Renal cortex interstitium (tissue), 15 donors: ENCODE measurements around the gene CEP152. TPM values are rescaled to one million over a fixed set of nuclear protein-coding genes. Genes with fewer than 3 reads are reported as not detected.
"Not testable (repeated sequence)": the region's sequence is repeated elsewhere in the genome, so short reads cannot be mapped to it uniquely, and the experiment has no call there.

Experiments used
- DNase-seq, 11 donors: peaks; one replicate each; pipeline ENCODE4 v3.0.0-alpha.2; 2013; ENCODE audit warnings: low read depth in 9 of 11, low spot score in 4 of 11; ENCODE audit errors: extremely low read depth in 1 of 11
- long read RNA-seq, 16 experiments: transcript quantifications; one replicate each; lab custom pipeline, GENCODE V29; 2026
- polyA plus RNA-seq, 3 donors: library from polyadenylated mRNA; unstranded; fragments of 120-200 nt; gene quantifications; one replicate each; pipeline ENCODE4 v1.2.1, GENCODE V29; 2013; ENCODE audit not compliant: insufficient read length in 3 of 3

Gene CEP152, protein sequence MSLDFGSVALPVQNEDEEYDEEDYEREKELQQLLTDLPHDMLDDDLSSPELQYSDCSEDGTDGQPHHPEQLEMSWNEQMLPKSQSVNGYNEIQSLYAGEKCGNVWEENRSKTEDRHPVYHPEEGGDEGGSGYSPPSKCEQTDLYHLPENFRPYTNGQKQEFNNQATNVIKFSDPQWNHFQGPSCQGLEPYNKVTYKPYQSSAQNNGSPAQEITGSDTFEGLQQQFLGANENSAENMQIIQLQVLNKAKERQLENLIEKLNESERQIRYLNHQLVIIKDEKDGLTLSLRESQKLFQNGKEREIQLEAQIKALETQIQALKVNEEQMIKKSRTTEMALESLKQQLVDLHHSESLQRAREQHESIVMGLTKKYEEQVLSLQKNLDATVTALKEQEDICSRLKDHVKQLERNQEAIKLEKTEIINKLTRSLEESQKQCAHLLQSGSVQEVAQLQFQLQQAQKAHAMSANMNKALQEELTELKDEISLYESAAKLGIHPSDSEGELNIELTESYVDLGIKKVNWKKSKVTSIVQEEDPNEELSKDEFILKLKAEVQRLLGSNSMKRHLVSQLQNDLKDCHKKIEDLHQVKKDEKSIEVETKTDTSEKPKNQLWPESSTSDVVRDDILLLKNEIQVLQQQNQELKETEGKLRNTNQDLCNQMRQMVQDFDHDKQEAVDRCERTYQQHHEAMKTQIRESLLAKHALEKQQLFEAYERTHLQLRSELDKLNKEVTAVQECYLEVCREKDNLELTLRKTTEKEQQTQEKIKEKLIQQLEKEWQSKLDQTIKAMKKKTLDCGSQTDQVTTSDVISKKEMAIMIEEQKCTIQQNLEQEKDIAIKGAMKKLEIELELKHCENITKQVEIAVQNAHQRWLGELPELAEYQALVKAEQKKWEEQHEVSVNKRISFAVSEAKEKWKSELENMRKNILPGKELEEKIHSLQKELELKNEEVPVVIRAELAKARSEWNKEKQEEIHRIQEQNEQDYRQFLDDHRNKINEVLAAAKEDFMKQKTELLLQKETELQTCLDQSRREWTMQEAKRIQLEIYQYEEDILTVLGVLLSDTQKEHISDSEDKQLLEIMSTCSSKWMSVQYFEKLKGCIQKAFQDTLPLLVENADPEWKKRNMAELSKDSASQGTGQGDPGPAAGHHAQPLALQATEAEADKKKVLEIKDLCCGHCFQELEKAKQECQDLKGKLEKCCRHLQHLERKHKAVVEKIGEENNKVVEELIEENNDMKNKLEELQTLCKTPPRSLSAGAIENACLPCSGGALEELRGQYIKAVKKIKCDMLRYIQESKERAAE (N-terminal part only)
- polyA plus RNA-seq, result 1 to 10 TPM; 7.7 to 9.4 (median 9.4) TPM
- long read RNA-seq, donor 1, partial matches to known transcripts, result 0 of 1 reads
- long read RNA-seq, donor 1, other reads (novel, unspliced or antisense), result 0 of 1 reads
- long read RNA-seq, donor 2, result 0 reads
- long read RNA-seq, donor 3, result 0 reads
- long read RNA-seq, donor 4, result 0 reads
- long read RNA-seq, donor 5, result 0 reads
- long read RNA-seq, donor 6, result 0 reads
- long read RNA-seq, donor 7, partial matches to known transcripts, result 0 of 1 reads
- long read RNA-seq, donor 7, other reads (novel, unspliced or antisense), result 0 of 1 reads
- long read RNA-seq, donor 8, result 0 reads
- long read RNA-seq, donor 9, result 0 reads
- long read RNA-seq, donor 10, result 0 reads
- long read RNA-seq, donor 11, result 0 reads
- long read RNA-seq, donor 12, result 0 reads
- long read RNA-seq, donor 13, result 0 reads
- long read RNA-seq, donor 14, partial matches to known transcripts, result 0 of 1 reads
- long read RNA-seq, donor 14, other reads (novel, unspliced or antisense), result 0 of 1 reads
- long read RNA-seq, donor 15, partial matches to known transcripts, result 0 of 1 reads
- long read RNA-seq, donor 15, other reads (novel, unspliced or antisense), result 0 of 1 reads
- long read RNA-seq, donor 16, partial matches to known transcripts, result 0 of 2 reads
- long read RNA-seq, donor 16, other reads (novel, unspliced or antisense), result 0 of 2 reads

DNA sequence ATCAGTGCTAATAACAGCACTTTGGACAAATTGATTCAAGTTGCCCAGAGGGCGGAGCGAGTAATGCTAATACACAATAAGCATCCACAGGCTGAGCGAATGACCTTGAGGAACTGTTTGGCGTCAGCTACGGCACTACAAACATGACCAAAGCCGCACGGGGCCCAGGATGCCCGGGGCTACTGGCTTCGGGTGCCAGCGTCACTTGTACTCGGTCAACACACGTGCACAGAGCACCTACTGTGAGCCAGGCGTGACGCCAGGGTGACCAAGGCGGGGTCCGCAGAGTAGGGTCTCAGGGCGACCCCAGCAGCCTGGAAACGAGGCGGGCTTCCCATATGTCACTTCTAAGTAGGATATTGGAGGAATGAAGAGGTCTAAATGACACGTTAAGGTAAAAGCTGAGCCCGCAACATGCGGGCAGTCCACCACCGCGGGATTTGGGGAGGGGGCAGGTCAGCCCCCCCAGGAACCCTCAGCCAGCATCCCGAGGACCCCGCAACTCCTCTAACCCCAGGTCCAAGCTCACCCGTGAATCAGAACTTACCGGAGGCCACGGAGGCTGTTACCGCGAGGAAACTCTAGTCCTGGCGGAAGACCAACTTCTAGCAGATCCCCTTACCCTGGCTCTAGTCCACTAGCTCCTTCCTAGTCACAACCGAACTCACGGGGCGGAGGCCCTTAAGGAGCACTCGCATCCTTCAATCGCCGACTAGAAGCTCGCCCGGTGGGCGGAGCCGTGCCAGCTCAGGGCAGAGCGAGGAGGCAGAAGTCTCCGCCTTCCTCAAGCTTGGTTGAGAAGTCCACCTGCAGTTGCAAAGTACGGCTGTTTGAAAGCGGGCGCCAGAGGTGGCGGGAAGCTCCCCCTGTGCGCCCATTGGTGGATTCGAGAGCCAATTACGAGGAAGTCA is at the start of gene CEP152:
Gene CEP152, minus strand, starts transcription at position 656 of the 911 bp plus-strand sequence. CDS start 5,420 bp downstream, outside the sequence.
- peak; percentile 93 to 99 (median 98) for DNase-seq

DNA sequence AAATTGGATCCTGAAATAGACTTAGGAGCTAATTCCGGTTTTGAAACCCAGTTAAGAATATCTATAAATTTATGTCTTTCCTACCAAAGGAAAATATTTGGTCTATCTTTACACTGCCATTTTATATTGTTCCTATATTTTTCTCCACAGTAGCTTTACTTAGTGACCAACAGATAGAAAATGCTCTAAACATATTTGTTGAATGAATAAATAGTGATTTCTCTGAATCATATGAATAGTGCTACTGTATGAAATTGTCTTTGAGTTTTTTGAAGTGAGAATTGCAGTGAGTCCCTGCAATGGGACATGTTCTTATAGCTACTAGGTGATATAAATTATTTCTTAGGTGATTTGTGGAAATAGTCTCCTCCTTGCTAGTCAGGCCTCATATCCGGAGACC is 48.6 kb upstream of the CEP152 start:
- DNase-seq, result no peak

DNA sequence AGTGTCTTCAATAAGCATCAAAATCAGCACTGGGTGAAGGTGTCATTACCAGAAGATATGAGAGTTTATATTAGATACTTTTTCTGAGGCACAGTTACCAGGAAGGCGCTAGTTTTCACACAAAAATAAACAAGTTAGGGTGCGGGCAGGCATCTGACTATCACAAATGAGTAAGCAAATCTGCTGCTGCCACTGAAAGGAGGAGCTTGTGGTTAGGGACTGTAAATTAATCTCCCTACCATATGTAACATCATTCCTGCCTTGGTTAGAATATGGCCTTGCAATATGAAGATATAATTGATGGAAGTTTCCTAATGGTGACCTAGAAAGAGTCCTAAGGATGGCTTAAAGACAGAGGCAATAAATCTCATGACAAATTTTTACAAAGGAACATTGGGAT is 47.5 kb upstream of the CEP152 start:
- DNase-seq, result no peak

DNA sequence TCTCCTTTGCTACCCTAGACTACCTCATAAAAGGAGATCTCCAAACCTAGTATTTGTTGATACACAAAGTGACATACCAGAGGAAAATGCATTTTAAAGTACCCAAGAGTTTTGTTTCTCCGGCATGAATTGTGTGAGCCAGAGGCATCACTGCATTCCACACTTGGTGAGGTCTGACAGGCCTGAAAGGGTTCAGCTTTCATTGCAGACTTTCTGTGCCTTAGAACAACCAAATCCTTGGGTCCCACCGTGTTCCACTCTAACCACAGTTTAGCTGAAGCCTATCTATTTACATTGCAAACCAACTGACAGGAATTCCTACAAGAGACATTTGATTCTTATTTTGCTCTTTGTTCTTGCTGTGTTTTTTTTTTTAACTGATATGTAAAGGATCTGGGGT is 46.1 kb upstream of the CEP152 start:
- no peak for DNase-seq

DNA sequence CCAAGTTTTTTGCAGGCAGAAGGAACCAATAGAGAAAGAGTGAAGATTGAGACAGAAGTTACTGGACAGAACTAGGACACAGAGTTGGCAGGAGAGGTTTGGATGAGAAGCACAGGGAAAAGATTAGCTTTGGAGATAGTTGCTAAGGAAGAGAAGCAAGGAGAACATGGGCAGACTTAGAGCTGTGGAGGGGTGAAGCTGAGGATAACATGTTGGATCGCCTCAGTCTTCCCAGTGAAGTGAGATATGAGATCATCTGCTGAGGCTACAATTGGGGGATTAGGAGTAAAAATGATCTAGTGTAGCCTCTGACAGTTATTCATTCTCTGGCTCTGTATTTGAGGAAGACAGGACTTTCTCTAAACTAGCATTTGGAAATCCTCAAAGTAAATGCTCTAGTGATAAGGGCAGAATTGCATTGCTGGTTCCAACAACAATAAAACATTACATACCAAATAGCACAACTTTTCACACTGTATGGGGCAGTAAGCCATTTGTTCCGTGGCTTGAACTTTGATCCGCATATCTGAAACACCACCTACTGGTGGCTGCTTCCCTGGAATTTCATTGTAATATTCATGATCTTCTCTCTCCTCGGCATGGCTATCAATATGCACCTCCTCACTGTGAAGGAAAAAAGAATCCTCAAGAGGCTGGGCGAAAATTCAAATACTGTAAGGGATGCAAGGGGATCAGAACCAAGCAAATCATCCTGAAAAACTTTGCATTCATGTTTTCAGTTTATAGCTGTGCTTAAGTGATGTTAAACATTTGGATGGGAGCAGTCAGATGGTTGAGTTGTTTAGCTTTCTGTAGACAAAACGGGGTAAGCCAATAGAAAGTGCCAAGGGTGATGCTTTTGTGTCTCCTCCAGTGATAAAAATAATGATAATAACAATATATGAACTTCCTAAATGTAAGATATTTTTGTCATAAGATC is 44.9 kb upstream of the CEP152 start:
- DNase-seq, result peak in 10 of 11 donors; percentile 28 to 73 (median 61)

DNA sequence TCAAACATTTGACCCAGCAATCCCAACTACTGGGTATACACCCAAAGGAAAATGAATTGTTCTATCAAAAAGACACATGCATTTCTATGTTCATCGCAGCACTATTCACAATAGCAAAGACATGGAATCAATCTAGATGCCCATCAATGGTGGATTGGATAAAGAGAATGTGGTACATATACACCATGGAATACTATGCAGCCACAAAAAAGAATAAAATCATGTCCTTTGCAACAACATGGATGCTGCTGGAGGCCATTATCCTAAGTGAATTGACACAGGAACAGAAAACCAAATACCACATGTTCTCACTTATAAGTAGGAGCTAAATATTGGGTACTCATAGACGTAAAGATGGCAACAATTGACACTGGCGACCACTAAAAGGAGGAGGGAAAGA is 43.6 kb upstream of the CEP152 start:
- DNase-seq, result not testable (repeated sequence)

DNA sequence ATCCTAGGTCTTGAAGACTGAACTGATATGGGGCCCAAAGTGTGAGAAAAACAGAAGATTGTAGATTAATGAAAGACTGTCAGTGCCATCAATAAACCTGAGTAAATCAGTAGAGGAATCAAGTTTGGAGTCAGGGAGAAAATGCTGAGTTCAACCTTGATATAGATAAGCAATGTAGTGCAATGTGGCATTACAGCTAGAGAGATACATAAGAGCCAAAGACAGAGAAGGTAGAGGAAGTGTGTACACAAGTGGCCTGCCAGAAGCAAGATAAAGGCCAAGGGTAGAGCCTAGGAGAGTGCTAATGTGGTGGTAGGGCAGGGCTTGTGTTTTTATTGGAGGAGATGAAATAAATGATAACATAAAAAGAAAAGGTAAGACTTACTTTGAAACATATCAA is 41.1 kb upstream of the CEP152 start:
- DNase-seq, result no peak

DNA sequence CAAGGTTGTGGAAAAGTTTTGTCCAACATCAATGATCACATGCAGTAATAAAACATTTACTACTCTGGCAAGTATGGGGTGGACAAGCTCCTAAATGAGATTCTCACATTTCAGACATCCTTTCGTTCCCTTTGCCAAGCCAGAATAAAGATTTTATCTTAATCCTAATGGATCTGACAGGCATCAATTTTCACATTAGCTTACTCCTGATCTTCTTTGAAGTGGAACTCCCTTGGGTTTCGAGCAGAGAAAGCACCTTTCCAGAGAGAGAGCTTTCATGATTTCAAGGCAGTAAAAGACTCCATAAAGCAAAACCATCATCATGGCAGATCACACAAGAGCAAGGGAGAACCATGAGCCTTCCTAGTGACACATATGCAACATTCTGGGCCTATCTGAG is 39.8 kb upstream of the CEP152 start:
- DNase-seq, result no peak

DNA sequence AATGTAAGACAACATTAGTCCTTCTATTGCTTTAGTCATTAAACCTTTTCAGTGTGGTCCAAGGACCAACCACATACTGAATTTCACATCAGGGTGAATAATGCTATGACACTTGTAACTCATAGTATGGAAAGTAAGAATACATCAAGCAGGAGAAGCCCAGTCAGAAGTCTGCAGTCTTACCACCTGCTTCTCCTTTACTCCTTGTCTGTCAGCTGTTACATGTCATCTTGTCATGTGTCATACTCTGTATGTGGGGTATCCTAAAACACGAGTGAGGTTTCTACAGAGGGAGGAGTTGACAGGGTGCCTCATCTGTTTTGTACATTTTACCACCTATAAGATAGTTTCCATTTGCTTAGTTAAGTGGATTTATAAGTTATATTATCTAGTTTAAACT is 34.3 kb upstream of the CEP152 start:
- DNase-seq, result no peak

DNA sequence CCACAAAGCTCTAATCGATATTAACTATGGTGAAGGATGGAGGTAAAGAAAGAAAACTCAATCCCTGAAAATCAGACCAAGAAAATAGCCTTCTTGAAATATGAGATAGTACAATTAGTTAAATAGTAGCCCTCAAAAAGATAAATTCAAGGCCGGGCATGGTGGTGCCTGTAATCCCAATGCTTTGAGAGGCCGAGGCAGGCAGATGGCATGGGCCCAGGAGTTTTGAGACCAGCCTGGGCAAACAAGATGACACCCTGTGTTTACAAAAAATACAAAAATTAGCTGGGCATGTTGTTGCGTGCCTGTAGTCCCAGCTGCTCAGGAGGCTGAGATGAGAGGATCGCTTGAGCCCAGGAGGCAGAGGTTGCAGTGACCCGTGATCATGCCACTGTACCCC is 31.6 kb upstream of the CEP152 start:
- no peak for DNase-seq

DNA sequence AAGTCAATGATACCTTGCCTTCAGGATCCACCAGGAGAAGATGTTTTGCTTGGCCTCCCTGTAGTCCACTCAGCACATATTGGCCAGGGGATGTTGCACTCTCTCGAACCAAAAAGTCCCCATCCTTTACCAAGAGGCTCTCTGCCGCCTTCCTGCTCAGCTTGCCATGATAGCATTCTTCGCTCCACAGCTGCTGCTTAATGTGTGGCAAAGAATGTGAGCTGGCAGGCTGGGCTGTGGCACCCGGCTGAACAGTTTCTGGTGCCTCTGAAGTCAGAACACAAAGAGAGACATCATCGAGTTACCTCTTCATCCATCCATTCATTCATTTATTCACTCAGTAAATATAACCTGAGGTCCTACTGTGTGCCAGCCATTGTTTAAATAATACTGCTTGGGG is 23.9 kb upstream of the CEP152 start:
- DNase-seq, result no peak

DNA sequence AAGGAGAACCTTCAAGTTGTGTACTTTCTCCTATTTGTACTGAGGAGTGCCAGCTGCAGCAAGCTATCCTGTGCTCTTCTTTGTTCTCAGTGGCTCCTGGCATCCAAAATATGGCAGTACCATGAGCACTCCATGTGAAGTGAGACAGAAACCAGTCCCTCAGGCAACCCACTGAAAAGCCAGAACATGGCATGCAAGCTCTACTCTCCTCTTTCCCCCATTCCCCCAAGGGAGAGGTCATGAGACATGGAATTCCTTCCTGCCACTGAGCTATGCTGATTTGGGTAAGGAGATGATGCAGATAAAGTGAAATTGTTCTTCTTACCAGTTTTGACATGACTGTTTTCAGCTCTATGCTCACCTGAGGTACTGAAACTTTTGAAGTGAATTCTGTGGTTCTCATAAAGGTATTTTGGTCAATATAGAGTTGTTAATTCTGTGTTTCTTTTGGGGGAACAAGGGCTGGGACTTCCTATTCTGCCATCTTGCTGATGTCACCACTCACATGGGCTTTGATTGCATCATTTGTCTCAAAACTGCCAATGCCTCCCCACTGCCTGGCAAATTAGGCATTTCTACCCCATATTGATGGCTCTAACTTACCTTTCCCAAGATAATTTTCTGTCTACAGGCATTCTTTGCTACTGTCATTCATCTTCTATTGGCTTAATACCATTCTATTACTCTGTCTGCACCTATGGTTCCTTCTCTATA is 22.8 kb upstream of the CEP152 start:
- no peak for DNase-seq

DNA sequence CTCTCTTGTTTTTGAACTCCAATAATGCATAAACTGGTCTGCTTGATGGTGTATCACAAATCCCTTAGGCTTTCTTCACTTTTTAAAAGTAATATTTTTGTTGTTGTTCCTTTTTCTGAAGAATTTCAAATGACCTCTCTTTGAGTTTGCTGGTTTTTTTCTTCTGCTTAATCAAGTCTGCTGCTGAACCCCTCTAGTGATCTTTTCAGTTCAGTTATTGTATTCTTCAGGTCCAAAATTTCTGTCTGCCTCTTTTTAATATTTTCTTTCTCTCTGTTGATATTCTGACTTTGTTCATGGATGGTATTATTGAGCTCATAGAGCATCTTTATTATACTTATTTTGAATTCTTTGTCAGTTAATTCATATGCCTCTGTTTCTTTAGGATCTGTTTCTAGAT is 21.8 kb upstream of the CEP152 start:
- DNase-seq, result no peak

DNA sequence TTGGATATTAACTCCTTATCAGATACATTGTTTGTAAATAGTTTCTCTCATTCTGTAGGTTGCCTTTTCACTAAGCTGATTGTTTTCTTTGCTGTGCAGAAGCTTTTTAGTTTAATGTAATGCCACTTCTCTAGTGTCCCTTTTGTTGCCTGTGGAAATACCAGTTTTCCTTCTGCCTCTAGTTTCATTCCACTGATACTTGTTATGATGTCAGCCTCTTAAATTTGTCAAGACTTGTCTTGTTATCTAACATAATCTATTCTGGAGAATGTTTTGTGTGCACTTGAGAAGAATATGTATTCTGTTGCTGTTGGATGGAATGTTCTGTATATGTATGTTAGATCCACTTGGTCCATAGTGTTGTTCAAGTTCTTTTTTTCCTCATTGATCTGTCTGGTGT is 18.0 kb upstream of the CEP152 start:
- no peak for DNase-seq

DNA sequence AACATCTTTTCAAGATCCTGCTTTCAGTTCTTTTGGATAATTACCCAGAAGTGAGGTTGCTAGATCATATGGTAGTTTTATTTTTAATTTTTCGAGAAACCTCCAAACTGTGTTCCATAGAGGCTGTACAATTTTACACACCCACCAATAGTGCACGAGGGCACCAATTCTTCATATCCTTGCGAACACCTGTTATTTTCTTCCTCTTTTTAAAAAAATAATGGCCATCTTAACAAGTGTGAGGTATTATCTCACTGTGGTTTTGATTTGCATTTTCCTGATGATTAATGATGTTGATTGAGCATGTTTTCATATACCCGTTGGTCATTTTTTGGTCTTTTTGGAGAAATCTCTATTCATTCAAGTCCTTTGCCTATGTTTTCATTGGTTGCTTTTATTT is 17.6 kb upstream of the CEP152 start:
- DNase-seq, result no peak
